ENCODE measurements around the gene GDPD5. TPM values are rescaled to one million over a fixed set of nuclear protein-coding genes. Genes with fewer than 3 reads are reported as not detected.

The GDPD5 gene
- total RNA-seq, 1 donor from 2014 or later: 36.6 TPM

GRCh38 chr11:75437966-75438659, 87.6 kb downstream of the GDPD5 start:
- Histone ChIP-seq H3K36me3 (no peaks in the 10 kb centered on the region), H3K27ac (no peak overlapping the region), H3K27me3 (no peaks in the 10 kb centered on the region), H3K4me1 (no peaks in the 10 kb centered on the region), H3K4me3 (no peak overlapping the region), H3K9me3 (no peaks in the 10 kb centered on the region)
- TF ChIP-seq POLR2AphosphoS5 (IDR thresholded peaks at IDR 0.05; ENCODE audit: insufficient read depth in 1 of 2, low read depth in 1 of 2) (no peak), CTCF (IDR thresholded peaks at IDR 0.05) (no peak), POLR2A (IDR thresholded peaks at IDR 0.05) (no peak)
- intact Hi-C loops (cut with DNase I): no loop called here
- no peak for DNase-seq (ENCODE audit: extremely low spot score in 2 of 2)

- Histone ChIP-seq H3K27me3 (no peaks in the 10 kb centered on the region), H3K36me3 (no peaks in the 10 kb centered on the region), H3K27ac (no peak overlapping the region), H3K9me3 (no peaks in the 10 kb centered on the region), H3K4me1 (no peaks in the 10 kb centered on the region), H3K4me3 (no peak overlapping the region)
- no peak for DNase-seq (ENCODE audit: extremely low spot score in 2 of 2)
- TF ChIP-seq CTCF (IDR thresholded peaks at IDR 0.05) (no peak), POLR2A (IDR thresholded peaks at IDR 0.05) (no peak), POLR2AphosphoS5 (IDR thresholded peaks at IDR 0.05; ENCODE audit: insufficient read depth in 1 of 2, low read depth in 1 of 2) (no peak)
- intact Hi-C loops (cut with DNase I): no loop called here
Measured at GRCh38 chr11:75436806-75437205, 88.9 kb downstream of the GDPD5 start.

GRCh38 chr11:75435571-75435925, 90.2 kb downstream of the GDPD5 start:
- TF ChIP-seq POLR2AphosphoS5 (IDR thresholded peaks at IDR 0.05; ENCODE audit: insufficient read depth in 1 of 2, low read depth in 1 of 2) (no peak), POLR2A (IDR thresholded peaks at IDR 0.05) (no peak), CTCF (IDR thresholded peaks at IDR 0.05) (no peak)
- Histone ChIP-seq H3K36me3 (no peaks in the 10 kb centered on the region), H3K4me3 (no peak overlapping the region), H3K9me3 (no peaks in the 10 kb centered on the region), H3K4me1 (peaks cover 7% of the 10 kb centered on the region), H3K27me3 (no peaks in the 10 kb centered on the region), H3K27ac (no peak overlapping the region)
- DNase-seq (ENCODE audit: extremely low spot score in 2 of 2): no peak
- intact Hi-C loops (cut with DNase I): no loop called here

GRCh38 chr11:75434886-75435570, 90.7 kb downstream of the GDPD5 start:
- DNase-seq (ENCODE audit: extremely low spot score in 2 of 2): no peak
- TF ChIP-seq CTCF (IDR thresholded peaks at IDR 0.05) (no peak), POLR2A (IDR thresholded peaks at IDR 0.05) (no peak), POLR2AphosphoS5 (IDR thresholded peaks at IDR 0.05; ENCODE audit: insufficient read depth in 1 of 2, low read depth in 1 of 2) (no peak)
- intact Hi-C loops (cut with DNase I): no loop called here
- Histone ChIP-seq H3K27me3 (no peaks in the 10 kb centered on the region), H3K27ac (no peak overlapping the region), H3K9me3 (no peaks in the 10 kb centered on the region), H3K4me1 (peaks cover 9% of the 10 kb centered on the region), H3K36me3 (no peaks in the 10 kb centered on the region), H3K4me3 (no peak overlapping the region)

GRCh38 chr11:75434051-75434450, 91.7 kb downstream of the GDPD5 start:
- no peak for TF ChIP-seq CTCF (IDR thresholded peaks at IDR 0.05)
- TF ChIP-seq POLR2A (IDR thresholded peaks at IDR 0.05): no peak
- no peak for TF ChIP-seq POLR2AphosphoS5 (IDR thresholded peaks at IDR 0.05; ENCODE audit: insufficient read depth in 1 of 2, low read depth in 1 of 2)
- Histone ChIP-seq H3K4me1 (peaks cover 9% of the 10 kb centered on the region), H3K36me3 (no peaks in the 10 kb centered on the region), H3K27ac (no peak overlapping the region), H3K9me3 (no peaks in the 10 kb centered on the region), H3K4me3 (no peak overlapping the region), H3K27me3 (no peaks in the 10 kb centered on the region)
- DNase-seq (ENCODE audit: extremely low spot score in 2 of 2): no peak
- intact Hi-C loops (cut with DNase I): no loop called here

Measured in vagina (tissue), 2 donors.